LNCAP (cell line): Measurements from ENCODE around the gene STK11IP.

ENCODE experiments used
- CTCF ChIP-seq: fragments of 450-650 bp; IDR thresholded peaks from 2 replicates; pipeline ENCODE4 v1.5.1; 2017; ENCODE audit warnings: mild to moderate bottlenecking

Gene STK11IP

GRCh38 chr2:219571311-219572236 is 26.1 kb upstream of the STK11IP start, which contains the start of gene OBSL1:
Gene OBSL1 (minus strand): TSS chr2:219571539. CDS start chr2:219571232, 307 bp downstream.
- TF ChIP-seq CTCF = no peak

GRCh38 chr2:219572237-219573001 is 25.2 kb upstream of the STK11IP start, which contains the start of gene INHA:
Gene INHA (plus strand): TSS chr2:219572310. CDS start chr2:219572375, 65 bp downstream.
- no peak for TF ChIP-seq CTCF

- no peak for TF ChIP-seq CTCF
These were observed 24.5 kb upstream of the STK11IP start for GRCh38 chr2:219573166-219573565.

GRCh38 chr2:219574484-219575311 is 23.0 kb upstream of the STK11IP start:
- no peak for TF ChIP-seq CTCF

- TF ChIP-seq CTCF = no peak
These were observed 21.8 kb upstream of the STK11IP start for GRCh38 chr2:219575566-219576504.

GRCh38 chr2:219576505-219577388 is 20.9 kb upstream of the STK11IP start:
- no peak for TF ChIP-seq CTCF
